ENCODE data around the gene SPIN3. TPM values are rescaled to one million over a fixed set of nuclear protein-coding genes. Genes with fewer than 3 reads are reported as not detected.

The SPIN3 gene
- total and polyA plus RNA-seq, 10 of the 15 experiments (the other 5 are each of a cell fraction or from before 2014, with no cell fraction given): 2.1 to 12.3 (median 9.5) TPM

DNA sequence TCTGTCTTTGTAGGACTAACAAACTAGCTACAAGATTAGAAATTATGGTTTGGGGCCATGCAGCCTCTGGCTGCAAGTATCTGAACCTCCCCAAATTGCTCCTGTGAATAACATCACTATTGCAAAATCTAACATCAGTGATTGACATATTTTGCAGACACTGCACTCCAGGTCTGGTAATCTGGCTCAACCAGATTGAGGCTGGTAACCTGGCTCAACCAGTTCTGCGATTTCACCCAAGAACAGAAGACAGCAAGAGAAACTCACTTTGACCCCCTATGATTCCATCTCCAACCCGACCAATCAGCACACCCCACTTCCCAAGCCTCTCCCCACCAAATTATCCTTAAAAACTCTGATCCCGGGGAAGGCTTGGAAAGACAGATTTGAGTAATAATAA lies 20.9 kb downstream of the SPIN3 start:
- in situ Hi-C loops (cut with MboI): no loop called here
- H3K27me3 ChIP-seq (replicated peaks in 1 of 2; ENCODE audit: control insufficient read depth in 2 of 2, insufficient read depth in 2 of 2, low read length in 1 of 2): no peaks in the 10 kb centered on the region
- POLR2A ChIA-PET: no interaction called here
- intact Hi-C loops (cut with micrococcal nuclease; ENCODE audit: unreplicated experiment): no loop called here
- no peak overlapping the region for H2AFZ ChIP-seq (ENCODE audit: control insufficient read depth, low read depth, low read length)
- no peaks in the 10 kb centered on the region for H3K9me3 ChIP-seq (replicated peaks; ENCODE audit: control insufficient read depth, insufficient read depth, low read length)
- WGBS (ENCODE audit: insufficient coverage, insufficient replicate concordance, low lambda C conversion rate, missing lambda C conversion rate): 81% methylated on average over 3 of the region's 3 CpGs
- SMC1A ChIA-PET (ENCODE audit: uncharacterized antibody, unreplicated experiment): interaction anchor here (0.6 kb wide), 1 partner anchor 180 kb away, joined by 3 read pairs; no protein-coding TSS in a partner anchor
- DNase-seq (ENCODE audit: low read depth, low spot score): no peak
- no peak overlapping the region for H3K27ac ChIP-seq (ENCODE audit: control insufficient read depth, insufficient read depth)
- H3K4me1 ChIP-seq (ENCODE audit: control insufficient read depth, insufficient read depth, low read length): no peaks in the 10 kb centered on the region
- no peaks in the 10 kb centered on the region for H3K36me3 ChIP-seq (ENCODE audit: control insufficient read depth in 2 of 2, insufficient read depth in 2 of 2, low read length in 1 of 2)
- no peak overlapping the region for H3K9ac ChIP-seq (ENCODE audit: control insufficient read depth, insufficient read depth, low read length)
- H3K4me2 ChIP-seq (ENCODE audit: control insufficient read depth, insufficient read depth): no peak overlapping the region
- H3K4me3 ChIP-seq: no peak overlapping the region
- RAD21 ChIA-PET (ENCODE audit: unreplicated experiment): no interaction called here
- BruUV-seq (replicated peaks): no TSS peak
- TF ChIP-seq SPI1 (IDR thresholded peaks at IDR 0.05; ENCODE audit: borderline replicate concordance, insufficient read depth, low read depth, low read length) (no peak), RCOR1 (conservative IDR thresholded peaks at IDR 0.05; ENCODE audit: low read depth, low read length) (no peak), ESRRA (IDR thresholded peaks at IDR 0.05; ENCODE audit: low read length) (no peak), EP300 (IDR thresholded peaks at IDR 0.05; ENCODE audit: borderline replicate concordance in 1 of 2, control insufficient read depth in 1 of 2, low read depth in 2 of 2, low read length in 2 of 2) (no peak), EGR1 (IDR thresholded peaks at IDR 0.05; ENCODE audit: borderline replicate concordance in 1 of 2, low read depth in 2 of 2, low read length in 2 of 2) (no peak), NR2C1 (IDR thresholded peaks at IDR 0.05) (no peak), ASH2L (IDR thresholded peaks at IDR 0.05; ENCODE audit: borderline replicate concordance, low read depth) (no peak), TARDBP (IDR thresholded peaks at IDR 0.05; ENCODE audit: borderline replicate concordance) (no peak), EED (IDR thresholded peaks at IDR 0.05; ENCODE audit: low read depth) (no peak), ZNF384 (IDR thresholded peaks at IDR 0.05; ENCODE audit: borderline replicate concordance, low read depth, low read length) (no peak), TBL1XR1 (IDR thresholded peaks at IDR 0.05; ENCODE audit: low read depth, low read length) (no peak), LARP7 (IDR thresholded peaks at IDR 0.05) (no peak), ZZZ3 (IDR thresholded peaks at IDR 0.05; ENCODE audit: control insufficient read depth, insufficient read length, low read depth) (no peak)
- TF ChIP-seq, protein P1, sequence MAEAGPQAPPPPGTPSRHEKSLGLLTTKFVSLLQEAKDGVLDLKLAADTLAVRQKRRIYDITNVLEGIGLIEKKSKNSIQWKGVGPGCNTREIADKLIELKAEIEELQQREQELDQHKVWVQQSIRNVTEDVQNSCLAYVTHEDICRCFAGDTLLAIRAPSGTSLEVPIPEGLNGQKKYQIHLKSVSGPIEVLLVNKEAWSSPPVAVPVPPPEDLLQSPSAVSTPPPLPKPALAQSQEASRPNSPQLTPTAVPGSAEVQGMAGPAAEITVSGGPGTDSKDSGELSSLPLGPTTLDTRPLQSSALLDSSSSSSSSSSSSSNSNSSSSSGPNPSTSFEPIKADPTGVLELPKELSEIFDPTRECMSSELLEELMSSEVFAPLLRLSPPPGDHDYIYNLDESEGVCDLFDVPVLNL (IDR thresholded peaks at IDR 0.05; ENCODE audit: low read depth, low read length): no peak
- TF ChIP-seq, protein P2, sequence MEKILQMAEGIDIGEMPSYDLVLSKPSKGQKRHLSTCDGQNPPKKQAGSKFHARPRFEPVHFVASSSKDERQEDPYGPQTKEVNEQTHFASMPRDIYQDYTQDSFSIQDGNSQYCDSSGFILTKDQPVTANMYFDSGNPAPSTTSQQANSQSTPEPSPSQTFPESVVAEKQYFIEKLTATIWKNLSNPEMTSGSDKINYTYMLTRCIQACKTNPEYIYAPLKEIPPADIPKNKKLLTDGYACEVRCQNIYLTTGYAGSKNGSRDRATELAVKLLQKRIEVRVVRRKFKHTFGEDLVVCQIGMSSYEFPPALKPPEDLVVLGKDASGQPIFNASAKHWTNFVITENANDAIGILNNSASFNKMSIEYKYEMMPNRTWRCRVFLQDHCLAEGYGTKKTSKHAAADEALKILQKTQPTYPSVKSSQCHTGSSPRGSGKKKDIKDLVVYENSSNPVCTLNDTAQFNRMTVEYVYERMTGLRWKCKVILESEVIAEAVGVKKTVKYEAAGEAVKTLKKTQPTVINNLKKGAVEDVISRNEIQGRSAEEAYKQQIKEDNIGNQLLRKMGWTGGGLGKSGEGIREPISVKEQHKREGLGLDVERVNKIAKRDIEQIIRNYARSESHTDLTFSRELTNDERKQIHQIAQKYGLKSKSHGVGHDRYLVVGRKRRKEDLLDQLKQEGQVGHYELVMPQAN (conservative IDR thresholded peaks at IDR 0.05): no peak
- TF ChIP-seq, protein P3, sequence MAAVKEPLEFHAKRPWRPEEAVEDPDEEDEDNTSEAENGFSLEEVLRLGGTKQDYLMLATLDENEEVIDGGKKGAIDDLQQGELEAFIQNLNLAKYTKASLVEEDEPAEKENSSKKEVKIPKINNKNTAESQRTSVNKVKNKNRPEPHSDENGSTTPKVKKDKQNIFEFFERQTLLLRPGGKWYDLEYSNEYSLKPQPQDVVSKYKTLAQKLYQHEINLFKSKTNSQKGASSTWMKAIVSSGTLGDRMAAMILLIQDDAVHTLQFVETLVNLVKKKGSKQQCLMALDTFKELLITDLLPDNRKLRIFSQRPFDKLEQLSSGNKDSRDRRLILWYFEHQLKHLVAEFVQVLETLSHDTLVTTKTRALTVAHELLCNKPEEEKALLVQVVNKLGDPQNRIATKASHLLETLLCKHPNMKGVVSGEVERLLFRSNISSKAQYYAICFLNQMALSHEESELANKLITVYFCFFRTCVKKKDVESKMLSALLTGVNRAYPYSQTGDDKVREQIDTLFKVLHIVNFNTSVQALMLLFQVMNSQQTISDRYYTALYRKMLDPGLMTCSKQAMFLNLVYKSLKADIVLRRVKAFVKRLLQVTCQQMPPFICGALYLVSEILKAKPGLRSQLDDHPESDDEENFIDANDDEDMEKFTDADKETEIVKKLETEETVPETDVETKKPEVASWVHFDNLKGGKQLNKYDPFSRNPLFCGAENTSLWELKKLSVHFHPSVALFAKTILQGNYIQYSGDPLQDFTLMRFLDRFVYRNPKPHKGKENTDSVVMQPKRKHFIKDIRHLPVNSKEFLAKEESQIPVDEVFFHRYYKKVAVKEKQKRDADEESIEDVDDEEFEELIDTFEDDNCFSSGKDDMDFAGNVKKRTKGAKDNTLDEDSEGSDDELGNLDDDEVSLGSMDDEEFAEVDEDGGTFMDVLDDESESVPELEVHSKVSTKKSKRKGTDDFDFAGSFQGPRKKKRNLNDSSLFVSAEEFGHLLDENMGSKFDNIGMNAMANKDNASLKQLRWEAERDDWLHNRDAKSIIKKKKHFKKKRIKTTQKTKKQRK (IDR thresholded peaks at IDR 0.05; ENCODE audit: low read depth, low read length): no peak
- no peak for FAIRE-seq
- no peak for ATAC-seq
- CTCF ChIA-PET: interaction anchor here (0.9 kb wide), 1 partner anchor 170 kb away, joined by 3 read pairs; no protein-coding TSS in a partner anchor
- H3K79me2 ChIP-seq (ENCODE audit: control insufficient read depth, insufficient read depth, low read length): no peaks in the 10 kb centered on the region
- H4K20me1 ChIP-seq (ENCODE audit: control insufficient read depth, insufficient read depth): no peaks in the 10 kb centered on the region

All from GM12878 (cell line).